GM21367 (cell line): ENCODE results near the gene BPIFB2.

ENCODE experiments used
- ATAC-seq: cut with Tn5 transposase; IDR thresholded peaks from one replicate; pipeline ENCODE4 v1.9.1; 2021; ENCODE audit not compliant: unreplicated experiment

The BPIFB2 gene

DNA sequence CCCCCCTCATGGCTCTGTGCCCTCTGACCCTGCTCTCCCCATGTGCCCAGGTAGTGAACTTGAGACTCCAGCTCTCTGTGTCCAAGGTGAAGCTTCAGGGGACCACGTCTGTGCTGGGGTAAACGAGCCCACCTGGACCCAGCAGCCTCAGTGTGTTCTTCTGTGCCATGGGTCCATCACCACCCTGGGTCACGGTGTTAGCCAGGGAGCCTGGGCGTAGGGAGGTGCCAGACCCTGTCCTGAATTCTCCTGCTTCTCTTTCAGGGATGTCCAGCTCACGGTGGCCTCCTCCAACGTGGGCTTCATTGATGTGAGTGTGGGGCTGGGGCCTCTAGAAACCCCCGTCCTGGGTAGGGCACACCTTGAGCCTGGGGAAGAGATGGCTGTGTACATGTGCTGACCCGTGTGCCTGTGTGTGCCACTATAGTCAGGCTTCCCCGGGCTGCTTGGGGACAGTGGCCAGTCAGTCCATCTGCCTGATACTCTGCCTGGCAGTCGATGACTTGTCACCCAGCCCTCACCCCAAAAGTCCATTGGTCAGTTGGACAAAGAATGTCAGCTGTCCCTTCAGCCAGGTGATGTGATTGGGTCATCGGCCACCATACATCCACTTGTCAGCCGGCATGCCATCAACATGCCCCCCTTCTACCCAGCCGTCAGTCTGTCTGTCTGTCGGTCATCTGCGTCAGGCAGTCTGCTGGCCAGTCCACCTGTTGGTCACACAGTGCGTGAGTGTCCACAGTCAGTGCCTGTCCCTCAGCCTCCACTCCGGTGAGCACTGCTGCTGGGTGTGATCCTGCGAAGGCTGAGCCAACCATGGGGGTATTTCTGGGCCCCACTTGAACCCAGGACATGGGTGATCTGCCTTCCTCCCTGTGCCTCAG, 13.0 kb downstream of the BPIFB2 start:
- no peak for ATAC-seq

- no peak for ATAC-seq
Measured at GRCh38 chr20:33021879-33022278, 14.4 kb downstream of the BPIFB2 start.

- ATAC-seq, result no peak
Measured at GRCh38 chr20:33022289-33022688, 14.8 kb downstream of the BPIFB2 start.

DNA sequence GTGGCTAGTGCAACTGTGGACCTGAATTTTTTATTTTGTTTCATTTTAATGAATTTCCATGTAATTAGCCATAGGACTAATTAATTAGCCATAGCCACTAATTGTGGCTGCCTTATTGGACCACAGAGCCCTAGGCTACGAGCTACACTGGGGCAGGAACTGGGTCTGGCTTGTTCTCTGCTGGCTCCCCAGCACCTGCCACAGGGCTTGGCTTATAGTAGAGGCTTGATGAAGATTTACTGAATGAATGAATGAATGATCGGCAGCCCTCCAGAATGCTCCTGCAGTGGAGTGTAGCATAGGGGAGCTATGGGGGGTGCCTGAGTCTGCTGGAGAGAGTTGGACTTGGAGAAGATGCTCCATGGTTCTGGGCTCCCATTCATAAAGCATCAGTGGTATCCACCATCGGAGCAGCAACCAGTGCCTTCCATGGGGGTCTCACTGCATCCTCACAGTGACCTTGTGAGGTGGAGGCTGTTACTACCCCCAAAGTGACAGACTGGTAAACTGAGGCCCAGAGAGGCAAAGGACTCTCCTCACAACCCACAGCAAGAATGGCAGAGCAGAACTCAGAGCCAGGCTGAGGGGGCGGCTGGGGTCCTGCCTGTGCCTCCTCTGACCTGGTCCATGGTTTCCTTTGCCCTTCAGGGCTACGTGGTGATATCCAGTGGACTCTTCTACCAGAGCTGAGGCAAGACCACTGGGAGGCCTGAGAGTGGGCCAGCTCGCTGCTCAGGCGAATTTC, 15.4 kb downstream of the BPIFB2 start:
- no peak for ATAC-seq

GRCh38 chr20:33023439-33024242, 16.1 kb downstream of the BPIFB2 start:
- ATAC-seq, result no peak

DNA sequence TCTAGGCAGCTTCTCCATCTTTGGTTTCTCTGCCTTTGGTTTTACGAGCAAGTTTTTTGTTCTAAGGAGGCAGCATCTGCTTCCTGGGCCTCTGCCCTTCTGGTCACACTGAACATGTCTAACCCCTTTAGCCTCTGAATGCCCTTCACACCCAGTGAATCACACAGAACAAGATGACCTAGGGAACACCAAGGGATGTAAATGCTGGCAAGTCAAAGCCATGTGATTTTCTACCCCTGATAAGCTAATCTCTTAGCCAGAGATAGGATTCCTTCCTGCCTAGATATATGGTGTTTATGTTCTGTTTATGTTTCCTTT, 16.7 kb downstream of the BPIFB2 start:
- no peak for ATAC-seq

GRCh38 chr20:33024609-33025317, 17.3 kb downstream of the BPIFB2 start:
- ATAC-seq, result no peak

GRCh38 chr20:33025318-33025876, 17.9 kb downstream of the BPIFB2 start:
- ATAC-seq, result no peak

GRCh38 chr20:33026072-33026778, 18.7 kb downstream of the BPIFB2 start:
- ATAC-seq, result no peak

DNA sequence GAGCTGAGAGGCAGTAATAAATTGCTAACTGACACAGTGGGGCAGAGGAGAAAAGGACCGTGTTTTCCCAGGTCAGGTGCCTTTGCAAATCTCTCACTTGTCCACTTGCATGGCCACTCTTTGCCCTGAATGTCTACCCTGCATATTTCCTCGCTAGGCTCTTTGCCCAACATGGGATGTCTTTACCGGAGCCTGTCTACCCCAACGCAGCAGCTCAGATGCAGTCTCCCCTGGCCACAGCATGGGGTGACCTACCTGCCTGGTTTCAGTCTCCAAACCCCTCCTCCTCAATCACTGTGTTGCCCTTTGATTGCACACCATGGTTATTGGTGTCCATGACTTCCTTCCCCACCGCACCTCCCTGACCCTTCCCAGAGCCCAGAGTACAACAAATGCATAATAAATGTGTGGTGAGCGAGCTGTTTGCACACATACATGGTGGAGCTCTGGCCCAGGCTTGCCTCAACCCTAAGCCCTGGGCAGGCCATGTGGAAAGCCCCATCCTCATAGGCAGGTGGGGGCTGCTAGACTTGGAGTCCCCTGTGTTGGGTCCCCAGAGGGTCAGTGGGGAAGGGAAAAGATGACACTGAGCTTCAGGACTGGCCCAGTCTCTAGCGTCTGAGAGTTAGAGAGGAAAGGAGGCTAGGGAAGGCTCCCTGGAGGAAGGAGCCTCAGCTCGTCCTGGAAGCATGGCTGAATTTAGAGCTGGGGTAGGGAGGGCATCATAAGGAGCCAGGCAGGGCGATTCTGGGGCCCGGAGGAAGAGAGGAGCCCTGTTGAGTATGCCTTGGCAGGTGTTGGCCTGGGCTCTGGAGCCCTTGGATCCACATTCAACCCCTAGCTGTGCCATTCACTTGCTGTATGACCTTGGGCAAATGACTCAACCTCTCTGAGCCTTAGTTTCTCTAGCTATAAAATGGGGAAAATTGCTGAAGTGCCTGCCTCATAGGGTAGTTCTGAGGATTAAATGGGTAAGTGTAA, 19.6 kb downstream of the BPIFB2 start:
- no peak for ATAC-seq

DNA sequence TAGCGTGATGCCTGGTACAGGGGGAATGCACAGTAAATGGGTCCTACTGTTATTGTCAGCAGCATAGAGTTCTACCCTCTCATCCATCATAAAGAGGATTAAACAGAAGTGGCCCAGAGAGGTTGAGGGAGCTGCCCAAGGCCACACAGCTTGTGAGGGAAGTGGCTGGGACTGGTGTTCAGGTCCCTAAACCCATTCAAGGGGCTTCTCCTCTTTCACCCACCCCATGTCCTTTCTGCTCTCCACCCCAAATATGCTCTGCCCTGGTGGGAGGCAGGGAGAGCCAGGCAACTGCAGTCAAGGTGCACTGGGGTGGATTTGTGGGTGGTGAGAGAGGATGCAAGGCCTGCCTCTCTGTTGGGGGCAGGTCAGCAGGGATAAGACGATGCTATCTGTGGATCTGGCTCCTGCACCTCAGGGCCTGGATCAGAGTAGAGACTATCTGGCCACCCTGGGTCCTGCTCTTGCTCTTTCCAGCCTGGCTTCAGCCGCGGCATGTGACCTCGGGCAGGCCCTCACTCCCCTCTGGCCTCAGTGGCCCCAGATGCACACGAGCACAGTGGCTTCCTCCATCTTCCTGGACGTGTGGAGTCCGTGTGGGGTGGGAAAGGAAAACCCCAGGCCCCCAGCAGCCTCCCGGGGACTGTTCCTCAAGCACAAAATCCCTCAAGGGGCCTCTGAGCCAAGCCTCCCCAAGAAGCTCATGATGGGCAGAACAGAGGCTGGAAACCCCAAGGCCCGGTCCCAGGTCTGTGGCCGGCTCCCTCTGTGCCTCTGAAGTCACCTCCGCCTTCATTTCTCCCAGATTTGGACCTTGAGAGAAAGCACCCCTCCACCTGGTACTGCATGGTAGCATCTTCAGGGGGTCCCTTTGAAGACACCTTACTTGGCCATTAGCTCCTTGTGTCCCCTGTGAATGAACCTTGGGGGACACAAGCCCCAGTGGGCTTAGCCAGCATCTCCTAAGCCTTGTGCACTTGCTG, 20.6 kb downstream of the BPIFB2 start:
- ATAC-seq, result no peak

GRCh38 chr20:33028875-33029274, 21.4 kb downstream of the BPIFB2 start:
- ATAC-seq, result no peak

DNA sequence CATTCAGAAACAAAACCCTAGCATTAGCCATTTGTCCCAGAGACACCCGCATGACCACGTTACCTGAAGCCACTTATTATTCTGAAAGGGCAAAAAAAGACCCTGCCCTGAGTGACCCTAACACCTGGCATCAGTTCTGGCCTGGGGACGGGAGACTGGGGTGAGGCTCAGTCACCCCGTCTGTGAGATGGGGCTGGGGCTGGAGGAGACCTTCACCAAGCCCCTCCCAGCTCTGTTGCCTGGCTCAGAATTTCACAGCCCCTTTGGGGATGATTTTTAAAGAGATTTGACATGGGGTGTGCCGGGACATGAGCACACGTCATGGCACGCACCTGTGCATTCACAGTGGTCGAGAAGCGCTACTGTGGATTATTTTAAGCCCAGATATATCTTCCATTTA, 22.6 kb downstream of the BPIFB2 start:
- no peak for ATAC-seq

GRCh38 chr20:33030569-33030968, 23.1 kb downstream of the BPIFB2 start:
- ATAC-seq, result no peak

GRCh38 chr20:33031531-33031930, 24.0 kb downstream of the BPIFB2 start, which contains the start of gene BPIFB6:
Gene BPIFB6, plus strand, starts transcription at chr20:33031648. Its CDS starts 0 bp downstream, at chr20:33031648.
- ATAC-seq, result no peak

- ATAC-seq, result no peak
Measured at GRCh38 chr20:33032555-33032954, 25.1 kb downstream of the BPIFB2 start.

- ATAC-seq, result no peak
Measured at GRCh38 chr20:33033381-33033780, 25.9 kb downstream of the BPIFB2 start.

GRCh38 chr20:33034115-33034514, 26.6 kb downstream of the BPIFB2 start:
- no peak for ATAC-seq
